Left ventricle myocardium inferior (tissue), 1 donor: ENCODE results near the gene ARL16. TPM values are rescaled to one million over a fixed set of nuclear protein-coding genes. Genes with fewer than 3 reads are reported as not detected.

Experiments used
- DNase-seq: peaks from one replicate; pipeline ENCODE4 v3.0.0-alpha.2; 2020
- H3K27ac ChIP-seq: fragments of 200-600 bp; replicated peaks from 2 replicates; pipeline ENCODE4 v1.8.0; 2021
- H3K27me3 ChIP-seq: fragments of 200-600 bp; 2 replicates; pipeline ENCODE4 v1.8.0; 2021; ENCODE audit warnings: low read depth
- H3K36me3 ChIP-seq: fragments of 200-600 bp; 2 replicates; pipeline ENCODE4 v1.8.0; 2021
- H3K4me1 ChIP-seq: fragments of 200-600 bp; 2 replicates; pipeline ENCODE4 v1.8.0; 2021
- H3K4me3 ChIP-seq: fragments of 200-600 bp; 2 replicates; pipeline ENCODE4 v1.8.0; 2021; ENCODE audit warnings: mild to moderate bottlenecking, moderate library complexity
- H3K9me3 ChIP-seq: fragments of 200-600 bp; replicated peaks from 2 replicates; pipeline ENCODE4 v1.8.0; 2021
- CTCF ChIP-seq: fragments of 200-600 bp; IDR thresholded peaks from 2 replicates; pipeline ENCODE4 v1.8.0; 2021; ENCODE audit warnings: antibody characterized with exemption, mild to moderate bottlenecking, borderline replicate concordance
- intact Hi-C: fragments of 100-400 bp; cut with micrococcal nuclease; formaldehyde crosslinking; loops from one replicate; pipeline ENCODE4 v1.11.0; 2022
- total RNA-seq: library from RNA; stranded (reverse); fragmentation: NEBNext Ultra II Directional; extraction: Animal tissue kit (Norgen Biotek cat#: 25700); gene quantifications from one replicate; pipeline ENCODE4 v1.2.1, GENCODE V29; 2021
- donor health status: DM: no; HTN: yes; CAD: no; lungs with severe emphysema.

Gene ARL16
- total RNA-seq, 1 donor from 2014 or later, result 9.0 TPM

DNA sequence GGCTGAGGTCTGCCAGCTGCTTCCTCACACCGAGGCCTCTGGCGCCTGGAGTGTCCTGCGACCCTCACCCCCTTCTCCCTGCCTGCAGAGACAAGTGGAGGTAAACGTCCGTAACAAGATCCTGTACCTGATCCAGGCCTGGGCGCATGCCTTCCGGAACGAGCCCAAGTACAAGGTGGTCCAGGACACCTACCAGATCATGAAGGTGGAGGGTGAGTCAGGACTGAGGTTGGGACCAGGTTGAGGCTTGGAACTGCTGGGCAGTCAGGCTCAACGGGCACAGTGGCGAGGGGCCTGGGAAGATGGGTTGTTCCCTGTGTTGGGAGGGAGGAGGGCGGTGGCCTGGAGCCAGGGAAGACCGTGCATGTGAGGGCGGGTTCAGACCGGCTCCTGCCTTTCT lies 5.0 kb upstream of the ARL16 start:
- no peak for TF ChIP-seq CTCF
- peaks cover 24% of the 10 kb centered on the region for H3K4me1 ChIP-seq
- no peaks in the 10 kb centered on the region for H3K9me3 ChIP-seq
- H3K4me3 ChIP-seq, result no peak overlapping the region
- H3K36me3 ChIP-seq, result peaks cover 81% of the 10 kb centered on the region
- no peaks in the 10 kb centered on the region for H3K27me3 ChIP-seq
- DNase-seq, result no peak
- no peak overlapping the region for H3K27ac ChIP-seq
- intact Hi-C loops, result no loop called here

DNA sequence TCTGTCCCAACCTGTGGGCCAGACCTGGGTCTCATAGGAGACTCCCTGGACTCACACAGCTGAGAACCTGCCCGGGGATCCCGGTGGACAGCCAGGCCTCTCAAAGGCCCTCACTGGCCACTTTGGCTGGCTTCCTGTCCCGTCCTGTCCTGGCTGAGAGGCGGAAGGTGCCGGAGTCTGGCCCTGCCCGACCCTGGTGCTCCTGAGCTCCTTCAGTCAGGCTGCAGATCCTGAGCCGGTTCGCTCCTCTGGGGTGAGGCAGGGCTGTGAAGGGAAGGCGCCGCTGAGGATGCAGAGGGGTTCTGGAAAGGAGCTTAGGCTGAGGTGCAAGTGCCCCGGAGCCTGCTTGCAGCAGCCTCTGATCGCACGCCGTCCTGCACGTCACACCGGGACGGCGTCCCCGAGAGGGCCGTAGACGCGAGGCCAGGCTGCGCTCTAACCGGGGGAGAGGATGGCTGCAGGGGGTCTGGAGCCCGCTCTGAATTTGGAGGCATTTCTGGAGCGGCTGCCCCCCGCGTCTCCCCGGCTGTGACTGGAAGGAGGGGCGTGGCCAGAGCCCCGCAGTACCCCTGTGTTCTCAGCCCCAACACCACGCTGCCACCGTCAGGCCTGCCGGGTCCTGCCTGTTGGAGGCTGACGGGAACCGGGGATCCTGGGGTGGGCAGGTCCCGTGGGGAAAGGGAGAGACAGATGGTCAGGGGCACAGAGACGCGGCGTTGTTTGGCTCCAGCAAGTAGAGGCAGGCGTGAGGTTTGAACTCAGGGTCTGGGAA lies 4.4 kb upstream of the ARL16 start:
- H3K36me3 ChIP-seq, result peaks cover 74% of the 10 kb centered on the region
- DNase-seq, result no peak

GRCh38 chr17:81686614-81687013 lies 3.0 kb upstream of the ARL16 start:
- intact Hi-C loops, result no loop called here
- no peak for TF ChIP-seq CTCF
- peaks cover 44% of the 10 kb centered on the region for H3K4me1 ChIP-seq
- H3K36me3 ChIP-seq, result peaks cover 61% of the 10 kb centered on the region
- H3K27me3 ChIP-seq, result no peaks in the 10 kb centered on the region
- DNase-seq, result no peak
- H3K9me3 ChIP-seq, result no peaks in the 10 kb centered on the region
- no peak overlapping the region for H3K27ac ChIP-seq
- no peak overlapping the region for H3K4me3 ChIP-seq

More for the DNA sequence above, 4.4 kb upstream of the ARL16 start:
- H3K27ac ChIP-seq, result no peak overlapping the region
- intact Hi-C loops, result no loop called here
- peaks cover 30% of the 10 kb centered on the region for H3K4me1 ChIP-seq
- no peaks in the 10 kb centered on the region for H3K9me3 ChIP-seq
- no peak overlapping the region for H3K4me3 ChIP-seq
- H3K27me3 ChIP-seq, result no peaks in the 10 kb centered on the region
- TF ChIP-seq CTCF, result no peak

DNA sequence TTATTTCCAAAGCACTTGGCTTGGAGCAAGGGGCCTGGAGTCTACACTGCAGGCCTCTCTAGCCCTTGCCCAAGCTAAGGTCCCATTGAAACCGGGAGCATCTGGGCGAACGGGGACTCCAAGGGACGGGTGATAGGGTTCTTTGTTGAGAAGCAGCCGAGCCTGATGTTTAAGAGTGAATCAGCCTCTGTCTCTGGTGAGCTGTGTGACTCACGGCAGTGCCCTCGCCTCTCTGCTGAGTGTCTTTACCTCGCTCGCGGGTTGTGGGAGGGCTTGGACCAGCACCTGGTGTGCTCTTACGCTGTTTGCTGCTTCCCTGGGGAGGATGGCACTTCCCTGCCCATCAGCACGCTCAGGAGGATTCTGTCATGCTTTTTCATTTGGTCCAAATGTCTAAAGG lies 1.5 kb upstream of the ARL16 start:
- Histone ChIP-seq H3K36me3 (peaks cover 46% of the 10 kb centered on the region), H3K27me3 (no peaks in the 10 kb centered on the region), H3K9me3 (no peaks in the 10 kb centered on the region), H3K4me3 (peak overlapping the region; percentile 96), H3K4me1 (peaks cover 52% of the 10 kb centered on the region), H3K27ac (no peak overlapping the region)
- TF ChIP-seq CTCF, result no peak
- no peak for DNase-seq
- intact Hi-C loops, result no loop called here

GRCh38 chr17:81684442-81684911 lies 880 bp upstream of the ARL16 start:
- peak overlapping the region; percentile 92 for H3K27ac ChIP-seq

More at GRCh38 chr17:81684442-81684911, 880 bp upstream of the ARL16 start:
- Histone ChIP-seq H3K27me3 (no peaks in the 10 kb centered on the region), H3K36me3 (peaks cover 40% of the 10 kb centered on the region), H3K4me3 (peak overlapping the region; percentile 96), H3K9me3 (no peaks in the 10 kb centered on the region), H3K4me1 (peaks cover 56% of the 10 kb centered on the region)
- no peak for DNase-seq
- intact Hi-C loops, result no loop called here
- TF ChIP-seq CTCF, result no peak
